D341Med (cell line): ENCODE measurements around the gene TAF3.
"Not testable (repeated sequence)": the region's sequence is repeated elsewhere in the genome, so short reads cannot be mapped to it uniquely, and the experiment has no call there.

ENCODE experiments used
- DNase-seq: peaks from one replicate; pipeline ENCODE4 v3.0.0; 2012; ENCODE audit warnings: low spot score

Gene TAF3

DNA sequence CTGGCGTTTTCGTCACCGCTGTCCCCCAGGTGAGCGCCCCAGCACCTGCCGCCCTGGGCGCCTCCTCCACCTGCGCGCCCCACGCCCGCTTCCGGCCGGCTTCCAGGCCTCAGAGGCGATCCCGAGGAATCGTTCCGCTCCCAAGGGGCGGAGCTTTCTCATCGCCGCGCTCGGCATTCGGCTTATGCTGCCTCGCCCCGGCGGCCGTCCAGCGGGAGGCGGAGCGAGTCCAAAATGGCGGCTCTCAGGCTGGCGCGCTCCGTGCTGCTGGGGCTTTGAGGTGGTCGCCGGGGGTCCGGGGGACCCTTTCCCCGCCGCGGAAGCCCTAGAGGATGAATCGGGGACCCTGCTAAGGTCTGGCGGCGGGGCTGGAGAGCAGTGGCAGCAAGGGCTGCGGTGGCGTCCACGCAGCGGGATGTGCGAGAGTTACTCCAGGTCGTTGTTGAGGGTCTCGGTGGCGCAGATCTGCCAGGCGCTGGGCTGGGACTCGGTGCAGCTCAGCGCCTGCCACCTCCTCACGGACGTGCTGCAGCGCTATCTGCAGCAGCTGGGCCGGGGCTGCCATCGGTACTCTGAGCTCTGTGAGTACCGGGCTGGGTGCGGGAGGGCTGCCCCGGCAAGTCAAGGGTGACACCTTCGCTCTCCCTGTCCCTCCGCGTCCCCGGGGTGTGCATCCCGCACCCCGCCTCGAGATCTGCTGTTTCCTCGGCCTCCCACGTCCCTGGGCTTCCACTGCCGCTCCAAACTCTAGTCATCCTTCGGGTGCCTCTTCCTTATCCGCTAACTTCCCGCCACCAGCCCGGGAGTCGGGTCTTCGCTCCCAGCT lies at the start of gene TAF3:
TSS of gene TAF3 (plus strand) at position 211 of the 826 bp plus-strand sequence. CDS start at position 416, 205 bp downstream.
- DNase-seq = peak; percentile 96

- no peak for DNase-seq
Measured at GRCh38 chr10:7773845-7774801, 44.2 kb upstream of the TAF3 start.

DNA sequence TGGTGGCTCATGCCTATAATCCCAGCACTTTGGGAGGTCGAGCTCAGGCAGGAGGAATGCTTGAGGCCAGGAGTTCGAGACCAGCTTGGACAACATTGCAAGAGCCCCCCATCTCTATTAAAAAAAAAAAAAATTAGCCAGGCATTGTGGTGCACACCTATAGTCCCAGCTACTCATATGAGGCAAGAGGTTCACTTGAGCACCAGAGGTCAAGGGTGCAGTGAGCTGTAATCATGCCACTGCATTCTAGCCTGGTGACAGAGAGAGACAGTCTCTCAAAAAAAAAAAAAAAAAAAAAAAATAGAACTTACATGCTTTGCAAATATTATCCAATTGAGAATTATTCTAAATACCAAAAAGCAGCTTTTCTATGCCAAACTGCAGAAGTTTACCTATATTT lies 41.5 kb upstream of the TAF3 start:
- DNase-seq = no peak

GRCh38 chr10:7782194-7782593 lies 36.1 kb upstream of the TAF3 start:
- not testable (repeated sequence) for DNase-seq

DNA sequence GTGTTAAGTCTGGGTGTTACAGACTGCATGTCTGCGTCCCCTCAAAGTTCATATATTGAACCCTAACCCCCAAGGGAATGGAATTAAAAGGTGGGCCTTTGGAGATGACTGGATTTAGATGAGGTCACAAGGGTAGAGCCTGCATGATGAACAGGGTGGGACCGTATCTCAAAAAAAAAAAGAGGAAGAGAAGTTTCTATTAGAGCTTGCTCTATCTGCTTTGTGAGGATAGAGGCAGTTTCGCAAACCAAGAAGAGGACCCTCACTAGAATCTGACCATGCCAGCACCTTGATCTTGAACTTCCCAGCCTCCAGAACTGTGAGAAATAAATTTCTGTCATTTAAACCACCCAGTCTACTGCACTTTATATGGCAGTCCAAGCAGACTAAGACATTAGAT lies 31.9 kb upstream of the TAF3 start:
- DNase-seq = no peak

- DNase-seq = no peak
Measured at GRCh38 chr10:7787150-7787856, 31.0 kb upstream of the TAF3 start.

DNA sequence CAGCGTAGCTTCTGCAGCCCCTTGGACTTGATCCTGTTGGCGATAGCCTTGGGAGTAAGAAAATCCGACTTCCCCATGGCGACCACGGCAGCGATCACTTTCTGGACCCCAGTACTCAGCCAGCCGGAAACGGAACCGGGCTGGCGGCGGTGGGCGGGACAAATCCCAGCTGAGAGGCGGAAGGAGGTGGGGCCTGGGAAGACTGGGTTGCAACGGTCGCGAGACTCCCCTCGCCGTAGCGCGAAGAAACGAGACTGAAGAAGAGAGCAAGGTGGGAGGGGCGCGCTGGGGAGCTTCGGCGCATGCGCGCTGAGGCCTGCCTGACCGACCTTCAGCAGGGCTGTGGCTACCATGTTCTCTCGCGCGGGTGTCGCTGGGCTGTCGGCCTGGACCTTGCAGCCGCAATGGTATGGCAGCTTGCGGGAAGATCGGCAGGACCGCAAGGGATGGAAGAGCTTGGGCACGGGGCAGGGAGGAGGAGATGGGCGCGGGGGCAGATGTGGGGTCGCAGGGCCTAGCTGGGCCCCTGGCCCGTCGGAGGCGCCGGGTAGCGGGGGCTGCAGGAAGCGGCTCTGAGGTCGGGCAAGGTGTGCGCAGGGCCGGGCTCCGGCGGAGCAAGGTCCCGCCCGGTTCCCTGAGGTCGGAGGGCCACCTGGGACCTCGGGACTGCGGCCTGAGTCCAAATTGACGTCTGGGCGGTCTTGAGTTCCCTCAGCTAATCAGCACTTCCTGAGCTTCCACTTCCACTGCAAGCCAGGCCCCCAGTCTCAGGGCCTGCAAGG lies 30.3 kb upstream of the TAF3 start, which contains the start of the genes ATP5F1C and KIN:
TSS of gene ATP5F1C (plus strand) at position 321 of the 782 bp plus-strand sequence. CDS start at position 352, 31 bp downstream.
TSS of gene KIN (minus strand) at position 137 of the 782 bp plus-strand sequence. CDS start at position 77, 60 bp downstream.
- DNase-seq = peak; percentile 98

- DNase-seq = peak; percentile 22
Measured at GRCh38 chr10:7788639-7789286, 29.5 kb upstream of the TAF3 start.

- no peak for DNase-seq
Measured at GRCh38 chr10:7789390-7789789, 28.9 kb upstream of the TAF3 start.

DNA sequence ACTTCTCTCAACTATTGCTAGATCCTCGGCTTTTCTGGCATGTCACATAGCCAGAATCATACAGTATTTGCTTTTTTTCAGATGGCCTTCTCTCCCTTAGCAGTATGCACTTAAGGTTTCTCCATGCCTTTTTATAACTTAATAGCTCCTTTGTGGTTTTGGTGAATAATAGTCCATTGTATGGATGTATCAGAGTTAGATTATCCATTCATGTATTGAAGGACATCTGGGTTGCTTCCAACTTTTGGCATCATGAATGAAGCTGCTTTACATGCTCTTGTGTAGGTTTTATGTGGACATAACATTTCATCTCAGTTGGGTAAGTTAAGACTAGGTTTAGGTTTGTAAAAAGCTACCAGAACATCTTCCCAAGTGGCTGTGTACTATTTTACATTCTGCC lies 25.8 kb upstream of the TAF3 start:
- no peak for DNase-seq

GRCh38 chr10:7794251-7795026 lies 23.9 kb upstream of the TAF3 start:
- no peak for DNase-seq

GRCh38 chr10:7795605-7796004 lies 22.7 kb upstream of the TAF3 start:
- DNase-seq = no peak

DNA sequence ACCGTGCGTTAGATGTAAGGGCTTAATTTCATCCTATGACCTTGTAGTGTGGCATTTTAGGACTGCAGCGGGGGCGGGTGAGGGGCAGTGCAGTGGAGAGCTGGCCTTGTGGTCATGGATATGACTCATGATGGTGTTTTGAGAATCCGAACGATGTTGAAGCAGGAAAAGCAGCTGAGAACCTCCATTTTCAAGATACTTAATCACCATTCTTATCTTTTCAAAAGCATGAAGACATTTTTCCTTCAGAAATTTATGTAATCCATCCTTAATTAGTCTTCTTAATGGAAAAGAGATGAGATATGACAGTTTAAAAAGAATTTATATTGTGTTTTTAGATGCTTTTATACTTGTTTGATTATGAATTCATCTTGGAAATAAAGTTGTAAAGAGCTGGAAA lies 20.7 kb upstream of the TAF3 start:
- DNase-seq = no peak

GRCh38 chr10:7802606-7803005 lies 15.7 kb upstream of the TAF3 start:
- no peak for DNase-seq

DNA sequence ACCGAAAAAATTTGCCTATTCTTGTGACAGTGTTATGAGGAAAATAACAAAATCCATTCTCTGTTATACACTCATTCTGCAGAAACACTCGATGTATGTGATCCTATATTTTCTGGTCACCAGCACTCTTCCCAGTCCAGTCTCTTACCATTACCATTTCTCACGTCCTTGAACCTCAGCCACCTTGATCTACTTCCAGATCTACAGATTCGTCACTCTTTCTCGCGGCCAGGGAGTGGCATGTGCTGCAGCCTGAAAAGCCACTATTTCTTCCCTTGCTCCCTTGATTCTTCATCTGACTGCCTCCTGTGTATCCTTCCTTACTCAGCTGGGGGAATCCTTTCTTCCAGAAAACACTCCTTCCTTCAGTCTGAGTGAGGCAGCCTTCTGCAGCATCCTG lies 14.1 kb upstream of the TAF3 start:
- no peak for DNase-seq

DNA sequence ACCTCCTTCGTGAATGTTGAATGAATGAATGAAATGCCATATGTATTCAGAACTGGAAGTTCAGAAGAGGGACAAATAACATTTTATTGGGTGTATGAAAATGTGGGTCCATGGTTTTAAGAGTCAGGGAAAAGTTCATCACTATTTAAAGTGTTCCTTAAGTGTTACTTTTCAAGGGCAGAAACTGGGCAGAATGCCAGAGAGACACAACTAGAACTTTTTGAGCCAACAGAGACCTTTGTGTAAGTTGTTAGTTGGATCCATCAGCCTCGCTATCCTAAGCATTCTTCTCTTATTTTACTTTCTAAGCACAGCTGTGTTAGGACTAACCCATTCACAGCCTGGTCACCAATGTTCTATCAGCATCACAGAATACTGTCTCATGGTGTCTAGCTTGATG lies 13.6 kb upstream of the TAF3 start:
- no peak for DNase-seq

- DNase-seq = no peak
Measured at GRCh38 chr10:7808686-7809267, 9.5 kb upstream of the TAF3 start.

- DNase-seq = no peak
Measured at GRCh38 chr10:7810443-7810842, 7.9 kb upstream of the TAF3 start.

DNA sequence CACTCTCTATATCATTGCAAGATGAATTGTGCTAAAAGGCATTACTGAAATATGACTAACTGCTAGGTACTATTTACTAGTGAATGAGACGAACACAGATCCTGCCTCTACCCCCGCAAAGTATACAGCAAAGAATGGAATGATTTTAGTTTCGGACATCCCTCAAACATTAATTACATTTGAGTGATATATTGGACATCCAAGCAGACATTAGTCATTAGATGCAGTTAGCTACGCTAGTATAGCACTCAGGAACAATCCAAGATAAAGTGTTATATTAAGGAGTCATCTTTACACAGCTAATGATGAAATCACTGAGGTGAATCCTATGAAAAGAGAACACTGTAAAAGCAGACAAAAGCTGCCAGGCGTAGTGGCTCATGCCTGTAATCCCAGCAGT lies 7.3 kb upstream of the TAF3 start:
- DNase-seq = no peak

- DNase-seq = not testable (repeated sequence)
Measured at GRCh38 chr10:7811743-7812142, 6.6 kb upstream of the TAF3 start.
